ENCODE results near the gene MXD3. TPM values are rescaled to one million over a fixed set of nuclear protein-coding genes. Genes with fewer than 3 reads are reported as not detected.

The MXD3 gene
- total and polyA plus RNA-seq, 2 donors (not counting 3 experiments of a cell fraction or from before 2014, with no cell fraction given): 38.4 to 44.2 TPM

- Histone ChIP-seq H3K27ac (ENCODE audit: insufficient read depth, low read depth, low read length) (no peak overlapping the region), H3K4me1 (ENCODE audit: control insufficient read depth, extremely low read depth, insufficient read depth, low read length) (peaks cover 37% of the 10 kb centered on the region), H3K79me2 (ENCODE audit: control insufficient read depth, insufficient read depth, low read length) (peaks cover 8% of the 10 kb centered on the region), H3K36me3 (ENCODE audit: control insufficient read depth in 2 of 2, extremely low read depth in 1 of 2, insufficient read depth in 2 of 2, low read length in 2 of 2) (peaks cover 5 to 30% of the 10 kb centered on the region in 2 experiments), H3K4me2 (ENCODE audit: insufficient read depth, low read length) (no peak overlapping the region), H3K9me3 (replicated peaks; ENCODE audit: control insufficient read depth, insufficient read depth, low read length) (no peaks in the 10 kb centered on the region), H3K9me1 (replicated peaks; ENCODE audit: control insufficient read depth, extremely low read depth, insufficient read depth, low read length) (no peaks in the 10 kb centered on the region), H3K27me3 (ENCODE audit: control insufficient read depth in 2 of 2, insufficient read depth in 2 of 2, low read length in 2 of 2) (no peaks in the 10 kb centered on the region), H3K4me3 (replicated peaks in 1 of 3; ENCODE audit: insufficient read depth in 1 of 3, low read depth in 1 of 3, low read length in 3 of 3) (no peak overlapping the region), H4K20me1 (replicated peaks; ENCODE audit: control insufficient read depth, extremely low read depth, insufficient read depth, low read length) (no peaks in the 10 kb centered on the region), H3K9ac (replicated peaks; ENCODE audit: extremely low read depth, insufficient read depth, low read length) (no peak overlapping the region), H2AFZ (ENCODE audit: low read depth, low read length) (no peak overlapping the region)
- DNase-seq (ENCODE audit: low read depth, low spot score) (no peak), FAIRE-seq (no peak)
- dilution Hi-C loops (cut with MboI; ENCODE audit: extremely low pct_ligation_motif_present, low sequenced_read_pairs) (no loop called here), intact Hi-C loops (cut with micrococcal nuclease) (no loop called here)
- TF ChIP-seq MAX (IDR thresholded peaks at IDR 0.05; ENCODE audit: insufficient read depth, insufficient read length) (no peak), POLR2AphosphoS5 (IDR thresholded peaks at IDR 0.05; ENCODE audit: insufficient read depth, low read depth, low read length) (no peak), JUN (IDR thresholded peaks at IDR 0.05; ENCODE audit: borderline replicate concordance, insufficient read depth, insufficient read length, low read depth) (no peak), CTCF (IDR thresholded peaks at IDR 0.05; ENCODE audit: extremely low read depth in 1 of 2, insufficient read depth in 1 of 2, low read depth in 1 of 2, low read length in 2 of 2) (no peak), POLR2A (IDR thresholded peaks at IDR 0.05; ENCODE audit: low read depth, low read length) (no peak), FOS (IDR thresholded peaks at IDR 0.05; ENCODE audit: borderline replicate concordance, insufficient read depth, low read length) (no peak), EZH2 (IDR thresholded peaks at IDR 0.05; ENCODE audit: borderline replicate concordance, low read depth, low read length, severe bottlenecking) (no peak), MYC (IDR thresholded peaks at IDR 0.05; ENCODE audit: low read depth, low read length) (no peak), GATA2 (IDR thresholded peaks at IDR 0.05; ENCODE audit: insufficient read depth, insufficient read length, low read depth, low read length) (no peak)
- BruUV-seq (replicated peaks): no TSS peak
- ChIA-PET CTCF (interaction anchor here (0.8 to 4.8 kb wide), 3 partner anchors 12 to 184 kb away, joined by 3 to 30 read pairs (median 3); no protein-coding TSS in a partner anchor), POLR2A (no interaction called here)
Measured at GRCh38 chr5:177297922-177298321, 13.8 kb downstream of the MXD3 start.

Data from endothelial cell of umbilical vein (primary cell).